Measurements from ENCODE around the gene NDUFB3.

NDUFB3 gene

GRCh38 chr2:201130524-201131186, 58.9 kb downstream of the NDUFB3 start:
- H3K4me3 Mint-ChIP-seq: peak overlapping the region; percentile 90

GRCh38 chr2:201132518-201132917, 60.7 kb downstream of the NDUFB3 start:
- H3K36me3 Mint-ChIP-seq (ENCODE audit: low read depth): peaks cover 73% of the 10 kb centered on the region
- H3K27me3 Mint-ChIP-seq: no peaks in the 10 kb centered on the region

More at GRCh38 chr2:201130524-201131186, 58.9 kb downstream of the NDUFB3 start:
- peak overlapping the region; percentile 93 for H3K27ac Mint-ChIP-seq
- H3K9me3 Mint-ChIP-seq: no peaks in the 10 kb centered on the region
- peaks cover 78% of the 10 kb centered on the region for H3K4me1 Mint-ChIP-seq (ENCODE audit: low read depth)
- H3K36me3 Mint-ChIP-seq (ENCODE audit: low read depth): peaks cover 58% of the 10 kb centered on the region
- H3K27me3 Mint-ChIP-seq: no peaks in the 10 kb centered on the region

More at GRCh38 chr2:201132518-201132917, 60.7 kb downstream of the NDUFB3 start:
- H3K27ac Mint-ChIP-seq: peak overlapping the region; percentile 93
- H3K4me1 Mint-ChIP-seq (ENCODE audit: low read depth): peaks cover 74% of the 10 kb centered on the region
- H3K4me3 Mint-ChIP-seq: peak overlapping the region; percentile 90
- H3K9me3 Mint-ChIP-seq: no peaks in the 10 kb centered on the region
